GM12891 (cell line): Measurements from ENCODE around the gene RFPL3.

Experiments used
- PAX5 ChIP-seq: IDR thresholded peaks from 2 replicates; pipeline ENCODE4 v1.6.1; 2011; ENCODE audit warnings: low read length, moderate library complexity, mild to moderate bottlenecking; ENCODE audit not compliant: insufficient read depth, severe bottlenecking
- POLR2A ChIP-seq: IDR thresholded peaks from 2 replicates; pipeline ENCODE4 v1.6.1; 2011; ENCODE audit warnings: low read depth, low read length, control low read depth
- POLR2AphosphoS5 ChIP-seq: IDR thresholded peaks from 2 replicates; pipeline ENCODE4 v1.6.1; 2011; ENCODE audit warnings: low read depth, low read length, control low read depth
- POU2F2 ChIP-seq: IDR thresholded peaks from 2 replicates; pipeline ENCODE4 v1.6.1; 2011; ENCODE audit warnings: low read depth, mild to moderate bottlenecking, control low read depth, low read length, moderate library complexity
- SPI1 ChIP-seq: IDR thresholded peaks from 2 replicates; pipeline ENCODE4 v1.6.1; 2011; ENCODE audit warnings: low read depth, low read length, control low read depth
- TAF1 ChIP-seq: IDR thresholded peaks from 2 replicates; pipeline ENCODE4 v1.6.1; 2011; ENCODE audit warnings: low read depth, low read length, control low read depth

- TF ChIP-seq POLR2A (no peak), POLR2AphosphoS5 (no peak), TAF1 (no peak), SPI1 (peak; percentile 97), POU2F2 (no peak), PAX5 (no peak)
These were observed 49.6 kb downstream of the RFPL3 start for GRCh38 chr22:32407312-32407711.
